GM10266 (cell line): ENCODE measurements around the gene FEZ2.

Source experiments
- DNase-seq: peaks from one replicate; pipeline ENCODE4 v3.0.0; 2012; ENCODE audit errors: extremely low spot score
- CTCF ChIP-seq: IDR thresholded peaks from 2 replicates; pipeline ENCODE4 v1.5.1; 2012; ENCODE audit warnings: mild to moderate bottlenecking, low read depth; ENCODE audit not compliant: control insufficient read depth, insufficient read depth; ENCODE audit errors: missing control alignments

Gene FEZ2

GRCh38 chr2:36530178-36530982 lies 67.6 kb downstream of the FEZ2 start:
- DNase-seq, result peak; percentile 39
- TF ChIP-seq CTCF, result no peak

GRCh38 chr2:36528766-36529392 lies 69.1 kb downstream of the FEZ2 start:
- DNase-seq, result no peak
- no peak for TF ChIP-seq CTCF

DNA sequence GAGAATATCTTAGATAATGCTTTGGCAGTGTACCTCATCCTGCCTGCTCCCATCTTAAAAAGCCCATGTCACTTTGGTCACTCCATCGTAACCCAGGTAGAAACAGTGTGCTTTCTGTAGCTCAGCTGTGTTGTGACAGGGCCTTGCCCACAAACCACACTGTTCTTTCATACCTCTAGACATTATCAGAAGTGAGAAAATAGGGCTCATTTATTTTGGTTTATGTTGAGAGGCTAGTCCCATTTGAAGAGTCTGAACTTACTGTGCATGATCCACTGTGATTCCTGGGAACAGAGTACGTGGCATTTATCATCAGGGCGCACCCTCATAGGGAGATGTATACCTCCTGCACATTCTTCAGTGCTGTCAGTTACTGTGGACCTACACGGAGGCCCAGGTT lies 69.7 kb downstream of the FEZ2 start:
- DNase-seq, result peak; percentile 34

GRCh38 chr2:36526226-36526625 lies 71.7 kb downstream of the FEZ2 start:
- TF ChIP-seq CTCF, result no peak
- DNase-seq, result no peak

More for the DNA sequence above, 69.7 kb downstream of the FEZ2 start:
- no peak for TF ChIP-seq CTCF

- TF ChIP-seq CTCF, result no peak
- DNase-seq, result no peak
Observed at GRCh38 chr2:36525245-36525644, 72.7 kb downstream of the FEZ2 start.

GRCh38 chr2:36523153-36523552 lies 74.8 kb downstream of the FEZ2 start:
- no peak for DNase-seq
- no peak for TF ChIP-seq CTCF

DNA sequence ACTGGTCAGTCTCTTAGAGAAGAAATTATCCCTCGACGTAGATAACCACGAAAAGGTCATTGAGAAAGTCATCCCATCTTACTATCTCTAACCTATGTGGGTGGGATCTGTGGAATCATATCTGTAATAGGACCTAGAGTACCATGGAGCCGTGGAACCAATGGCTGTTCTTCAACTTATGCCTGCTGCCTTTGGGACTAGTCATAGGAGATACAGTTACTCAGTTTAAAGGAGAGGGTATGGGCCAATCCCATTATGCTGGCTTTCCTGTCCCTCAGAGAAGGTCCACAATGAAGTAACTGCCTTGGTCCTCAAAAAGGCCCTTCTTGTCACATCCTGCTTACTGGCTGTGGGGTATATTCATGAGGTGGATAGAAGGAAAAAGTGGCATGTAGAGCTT lies 77.5 kb downstream of the FEZ2 start:
- no peak for DNase-seq
- no peak for TF ChIP-seq CTCF
